H9 (cell line): ENCODE results near the gene IL1RL1. TPM values are rescaled to one million over a fixed set of nuclear protein-coding genes. Genes with fewer than 3 reads are reported as not detected.

Experiments
- DNase-seq: peaks from one replicate; pipeline ENCODE4 v3.0.0-alpha.2; 2017
- H2AFZ ChIP-seq: one replicate; pipeline ENCODE4 v1.6.1; 2013; ENCODE audit warnings: mild to moderate bottlenecking, low read length, control low read depth, moderate library complexity
- H2AK5ac ChIP-seq: 2 replicates; pipeline ENCODE4 v1.6.1; 2013; ENCODE audit warnings: low read length, control low read depth, mixed read lengths; ENCODE audit not compliant: insufficient read length
- H2BK120ac ChIP-seq: one replicate; pipeline ENCODE4 v1.6.1; 2013; ENCODE audit warnings: low read depth, mild to moderate bottlenecking, low read length, control low read depth, inconsistent platforms; ENCODE audit not compliant: poor library complexity, severe bottlenecking
- H2BK12ac ChIP-seq: 2 replicates; pipeline ENCODE4 v1.6.1; 2013; ENCODE audit warnings: low read length, control low read depth, mixed read lengths, low read depth; ENCODE audit not compliant: insufficient read length
- H2BK15ac ChIP-seq: 2 replicates; pipeline ENCODE4 v1.6.1; 2013; ENCODE audit warnings: low read depth, low read length, control low read depth
- H2BK20ac ChIP-seq: one replicate; pipeline ENCODE4 v1.6.1; 2013; ENCODE audit warnings: low read depth, mild to moderate bottlenecking, low read length, control low read depth, inconsistent platforms; ENCODE audit not compliant: poor library complexity, severe bottlenecking
- H2BK5ac ChIP-seq: 2 replicates; pipeline ENCODE4 v1.6.1; 2013; ENCODE audit warnings: low read length, control low read depth, mixed read lengths; ENCODE audit not compliant: insufficient read length
- H3K14ac ChIP-seq: 2 replicates; pipeline ENCODE4 v1.6.1; 2013; ENCODE audit warnings: low read length, control low read depth; ENCODE audit not compliant: insufficient read depth
- H3K18ac ChIP-seq: 2 replicates; pipeline ENCODE4 v1.6.1; 2013; ENCODE audit warnings: low read depth, mild to moderate bottlenecking, mixed read lengths, low read length, control low read depth; ENCODE audit not compliant: insufficient read length
- H3K23ac ChIP-seq: 2 replicates; pipeline ENCODE4 v1.6.1; 2013; ENCODE audit warnings: low read length, control low read depth, mixed read lengths, low read depth; ENCODE audit not compliant: insufficient read length
- H3K23me2 ChIP-seq: 2 replicates; pipeline ENCODE4 v1.6.1; 2013; ENCODE audit warnings: low read depth, mild to moderate bottlenecking, mixed read lengths, low read length, control low read depth; ENCODE audit not compliant: insufficient read length, poor library complexity, severe bottlenecking
- H3K27ac ChIP-seq: 2 replicates; pipeline ENCODE4 v1.5.1; 2013; ENCODE audit warnings: low read length, control low read depth, mixed read lengths, low read depth; ENCODE audit not compliant: insufficient read length
- H3K27me3 ChIP-seq: 2 replicates; pipeline ENCODE4 v1.6.1; 2013; ENCODE audit warnings: low read length, control low read depth, inconsistent platforms; ENCODE audit not compliant: insufficient read depth
- H3K4ac ChIP-seq: 2 replicates; pipeline ENCODE4 v1.6.1; 2013; ENCODE audit warnings: low read depth, mild to moderate bottlenecking, control low read depth, inconsistent platforms, low read length, moderate library complexity
- H3K4me1 ChIP-seq: 2 replicates; pipeline ENCODE4 v1.6.1; 2013; ENCODE audit warnings: low read length, control low read depth, inconsistent platforms; ENCODE audit not compliant: insufficient read depth
- H3K4me2 ChIP-seq: 2 replicates; pipeline ENCODE4 v1.6.1; 2013; ENCODE audit warnings: low read length, control low read depth, mixed read lengths; ENCODE audit not compliant: insufficient read length, insufficient read depth
- H3K56ac ChIP-seq: 2 replicates; pipeline ENCODE4 v1.6.1; 2013; ENCODE audit warnings: low read depth, mild to moderate bottlenecking, mixed read lengths, low read length, control low read depth; ENCODE audit not compliant: insufficient read length
- H3K79me1 ChIP-seq: 2 replicates; pipeline ENCODE4 v1.6.1; 2013; ENCODE audit warnings: low read depth, mild to moderate bottlenecking, moderate library complexity, low read length, control low read depth, inconsistent platforms; ENCODE audit not compliant: insufficient read depth, poor library complexity, severe bottlenecking
- H3K79me2 ChIP-seq: 2 replicates; pipeline ENCODE4 v1.6.1; 2013; ENCODE audit warnings: low read length, control low read depth, inconsistent platforms; ENCODE audit not compliant: insufficient read depth
- H3K9ac ChIP-seq: 2 replicates; pipeline ENCODE4 v1.6.1; 2013; ENCODE audit warnings: low read length, control low read depth, mixed read lengths; ENCODE audit not compliant: insufficient read length; ENCODE audit errors: extremely low read depth
- H3K9me3 ChIP-seq: one replicate; pipeline ENCODE4 v1.6.1; 2013; ENCODE audit warnings: low read depth, low read length, inconsistent platforms; ENCODE audit not compliant: control insufficient read depth
- H3T11ph ChIP-seq: one replicate; pipeline ENCODE4 v1.6.1; 2013; ENCODE audit warnings: mild to moderate bottlenecking, low read length, control low read depth, inconsistent platforms
- H4K20me1 ChIP-seq: one replicate; pipeline ENCODE4 v1.6.1; 2013; ENCODE audit not compliant: control insufficient read depth, insufficient read length, insufficient read depth
- H4K5ac ChIP-seq: 2 replicates; pipeline ENCODE4 v1.6.1; 2013; ENCODE audit warnings: low read depth, mild to moderate bottlenecking, mixed read lengths, low read length, control low read depth; ENCODE audit not compliant: insufficient read length
- H4K8ac ChIP-seq: replicated peaks from 2 replicates; pipeline ENCODE4 v1.6.1; 2013; ENCODE audit warnings: low read length, control low read depth, mixed read lengths, low read depth; ENCODE audit not compliant: insufficient read length
- H4K91ac ChIP-seq: 2 replicates; pipeline ENCODE4 v1.6.1; 2013; ENCODE audit warnings: low read depth, mild to moderate bottlenecking, moderate library complexity, mixed read lengths, low read length, control low read depth; ENCODE audit not compliant: insufficient read length
- H3K27ac Mint-ChIP-seq, 3 experiments: 2 replicates in 2 of 3; 3 replicates in 1 of 3; pipeline ENCODE4 v1.8.0; 2020 to 2021; ENCODE audit warnings: mixed read lengths in 3 of 3, mild to moderate bottlenecking in 1 of 3, moderate library complexity in 1 of 3
- H3K27me3 Mint-ChIP-seq: 2 replicates; pipeline ENCODE4 v1.8.0; 2021; ENCODE audit warnings: low read depth, mild to moderate bottlenecking, moderate library complexity, mixed read lengths
- H3K36me3 Mint-ChIP-seq, 3 experiments: 2 replicates in 2 of 3; 3 replicates in 1 of 3; pipeline ENCODE4 v1.8.0; 2020 to 2021; ENCODE audit warnings: low read depth in 3 of 3, mixed read lengths in 3 of 3; ENCODE audit not compliant: insufficient read depth in 1 of 3
- H3K4me1 Mint-ChIP-seq, 2 experiments: 2 replicates each; pipeline ENCODE4 v1.8.0; 2020; ENCODE audit warnings: mixed read lengths in 2 of 2
- H3K4me3 Mint-ChIP-seq, 2 experiments: 2 replicates in 1 of 2; 3 replicates in 1 of 2; pipeline ENCODE4 v1.8.0; 2020 to 2021; ENCODE audit warnings: mild to moderate bottlenecking in 2 of 2, mixed read lengths in 2 of 2, moderate library complexity in 1 of 2
- H3K9me3 Mint-ChIP-seq, 2 experiments: 2 replicates in 1 of 2; 3 replicates in 1 of 2; pipeline ENCODE4 v1.8.0; 2020; ENCODE audit warnings: mild to moderate bottlenecking in 2 of 2, mixed read lengths in 2 of 2, moderate library complexity in 1 of 2
- WGBS: extraction: QIAGEN DNeasy Blood & Tissue Kit; methylation state at CpG from one replicate; pipeline ENCODE4 v1.1.7; 2013; ENCODE audit warnings: missing lambda C conversion rate, low lambda C conversion rate, mixed read lengths; ENCODE audit not compliant: insufficient read length; ENCODE audit errors: extremely low coverage; 5-methylcytosine and 5-hydroxymethylcytosine counted together
- total RNA-seq: library from RNA; stranded (reverse); gene quantifications from 2 replicates; pipeline ENCODE4 v1.2.1, GENCODE V29; 2021
- TF ChIP-seq, protein P1 (sequence below): fragments of 200-600 bp; sonication (generic); conservative IDR thresholded peaks from 3 replicates; pipeline ENCODE4 v1.8.0; 2021; ENCODE audit warnings: antibody characterized with exemption, mild to moderate bottlenecking

Gene IL1RL1
- total RNA-seq, 1 experiment from 2014 or later, result not detected

DNA sequence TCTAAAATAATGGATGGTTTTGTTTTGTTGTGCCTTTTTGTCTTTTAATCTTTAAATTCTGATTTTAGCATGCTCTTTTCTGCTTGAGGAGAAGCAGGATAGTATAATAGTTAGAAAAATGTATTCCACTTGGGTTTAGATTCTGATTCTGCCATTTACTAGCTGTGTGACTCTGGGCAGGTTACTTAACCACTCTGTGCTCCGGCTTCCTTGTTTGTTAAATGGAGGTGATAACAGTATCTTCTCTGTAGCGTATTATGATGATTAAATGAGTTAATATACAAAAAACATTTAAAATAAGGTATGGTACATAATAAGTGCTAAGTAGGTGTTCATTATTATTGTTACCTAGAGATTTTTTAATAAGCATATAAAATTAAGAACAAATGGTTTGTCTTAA lies 84.6 kb downstream of the IL1RL1 start:
- H4K20me1 ChIP-seq, result no peaks in the 10 kb centered on the region
- H3K23me2 ChIP-seq, result no peaks in the 10 kb centered on the region
- H3K27ac Mint-ChIP-seq, result no peak overlapping the region
- no peak overlapping the region for H3K4me3 Mint-ChIP-seq
- H3K4me2 ChIP-seq, result no peak overlapping the region
- H3K9me3 ChIP-seq, result no peaks in the 10 kb centered on the region
- H2BK120ac ChIP-seq, result no peak overlapping the region
- H4K5ac ChIP-seq, result no peak overlapping the region
- no peaks in the 10 kb centered on the region for H3K9me3 Mint-ChIP-seq
- H3K79me2 ChIP-seq, result no peaks in the 10 kb centered on the region
- no peak overlapping the region for H3K56ac ChIP-seq
- TF ChIP-seq, protein P1, sequence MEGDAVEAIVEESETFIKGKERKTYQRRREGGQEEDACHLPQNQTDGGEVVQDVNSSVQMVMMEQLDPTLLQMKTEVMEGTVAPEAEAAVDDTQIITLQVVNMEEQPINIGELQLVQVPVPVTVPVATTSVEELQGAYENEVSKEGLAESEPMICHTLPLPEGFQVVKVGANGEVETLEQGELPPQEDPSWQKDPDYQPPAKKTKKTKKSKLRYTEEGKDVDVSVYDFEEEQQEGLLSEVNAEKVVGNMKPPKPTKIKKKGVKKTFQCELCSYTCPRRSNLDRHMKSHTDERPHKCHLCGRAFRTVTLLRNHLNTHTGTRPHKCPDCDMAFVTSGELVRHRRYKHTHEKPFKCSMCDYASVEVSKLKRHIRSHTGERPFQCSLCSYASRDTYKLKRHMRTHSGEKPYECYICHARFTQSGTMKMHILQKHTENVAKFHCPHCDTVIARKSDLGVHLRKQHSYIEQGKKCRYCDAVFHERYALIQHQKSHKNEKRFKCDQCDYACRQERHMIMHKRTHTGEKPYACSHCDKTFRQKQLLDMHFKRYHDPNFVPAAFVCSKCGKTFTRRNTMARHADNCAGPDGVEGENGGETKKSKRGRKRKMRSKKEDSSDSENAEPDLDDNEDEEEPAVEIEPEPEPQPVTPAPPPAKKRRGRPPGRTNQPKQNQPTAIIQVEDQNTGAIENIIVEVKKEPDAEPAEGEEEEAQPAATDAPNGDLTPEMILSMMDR, result no peak
- no peak overlapping the region for H2BK12ac ChIP-seq
- H3K4me1 ChIP-seq, result no peaks in the 10 kb centered on the region
- H3K36me3 Mint-ChIP-seq, result no peaks in the 10 kb centered on the region
- no peak overlapping the region for H4K91ac ChIP-seq
- H3K79me1 ChIP-seq, result no peaks in the 10 kb centered on the region
- no CpG with 5 or more reads among the region's 2 CpGs for WGBS
- H4K8ac ChIP-seq, result no peak overlapping the region
- H2AFZ ChIP-seq, result no peak overlapping the region
- H2BK5ac ChIP-seq, result no peak overlapping the region
- no peak for DNase-seq
- H3K4ac ChIP-seq, result no peak overlapping the region
- H2BK15ac ChIP-seq, result no peak overlapping the region
- no peak overlapping the region for H3K23ac ChIP-seq
- no peaks in the 10 kb centered on the region for H3K27me3 Mint-ChIP-seq
- no peaks in the 10 kb centered on the region for H3K4me1 Mint-ChIP-seq
- no peak overlapping the region for H3K14ac ChIP-seq
- H3K18ac ChIP-seq, result no peak overlapping the region
- H3T11ph ChIP-seq, result no peak overlapping the region
- no peak overlapping the region for H3K27ac ChIP-seq
- no peak overlapping the region for H2BK20ac ChIP-seq
- H3K27me3 ChIP-seq, result no peaks in the 10 kb centered on the region
- no peak overlapping the region for H3K9ac ChIP-seq
- H2AK5ac ChIP-seq, result no peak overlapping the region
